Measurements from ENCODE around the gene CORO6. TPM values are rescaled to one million over a fixed set of nuclear protein-coding genes. Genes with fewer than 3 reads are reported as not detected.

Gene CORO6
- total RNA-seq, 1 donor from 2014 or later, result 28.7 TPM

DNA sequence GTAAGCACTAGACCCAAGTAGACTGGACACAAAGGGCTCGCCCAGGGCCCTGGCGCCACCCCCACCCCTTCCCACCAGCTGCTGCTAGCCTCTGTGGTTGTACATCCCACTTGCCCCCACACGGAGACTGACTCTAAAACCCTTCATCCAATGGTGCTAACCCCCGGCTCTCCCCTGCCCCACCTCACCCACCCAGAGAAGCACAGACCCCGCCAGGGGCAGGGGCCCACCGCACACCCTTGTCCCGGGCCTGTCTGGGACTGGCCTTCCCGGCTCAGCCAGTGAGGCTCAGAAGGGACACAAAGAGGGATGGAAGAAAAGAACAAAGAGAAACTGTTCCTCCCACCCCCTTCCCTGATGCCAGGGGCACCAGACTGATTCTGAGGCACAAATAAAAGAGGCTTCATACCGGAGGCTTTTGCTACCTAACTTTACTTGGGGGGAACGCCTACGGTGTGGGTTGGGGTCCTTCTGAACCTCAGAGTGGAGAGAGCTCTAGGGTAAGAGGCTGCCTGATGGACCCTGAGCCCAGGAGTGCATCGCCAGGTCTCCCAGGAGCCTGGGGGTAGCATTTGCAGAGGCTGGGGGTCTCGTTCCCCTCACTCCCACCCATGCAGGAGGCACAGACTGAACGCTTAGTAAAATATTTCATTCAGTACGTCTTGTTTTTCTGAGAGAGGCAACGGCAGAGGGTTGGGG is 8.2 kb downstream of the CORO6 start:
- H3K4me3 ChIP-seq (ENCODE audit: low read depth, low read length), result no peak overlapping the region
- no peak for DNase-seq (ENCODE audit: low read depth)
- TF ChIP-seq, protein P1, sequence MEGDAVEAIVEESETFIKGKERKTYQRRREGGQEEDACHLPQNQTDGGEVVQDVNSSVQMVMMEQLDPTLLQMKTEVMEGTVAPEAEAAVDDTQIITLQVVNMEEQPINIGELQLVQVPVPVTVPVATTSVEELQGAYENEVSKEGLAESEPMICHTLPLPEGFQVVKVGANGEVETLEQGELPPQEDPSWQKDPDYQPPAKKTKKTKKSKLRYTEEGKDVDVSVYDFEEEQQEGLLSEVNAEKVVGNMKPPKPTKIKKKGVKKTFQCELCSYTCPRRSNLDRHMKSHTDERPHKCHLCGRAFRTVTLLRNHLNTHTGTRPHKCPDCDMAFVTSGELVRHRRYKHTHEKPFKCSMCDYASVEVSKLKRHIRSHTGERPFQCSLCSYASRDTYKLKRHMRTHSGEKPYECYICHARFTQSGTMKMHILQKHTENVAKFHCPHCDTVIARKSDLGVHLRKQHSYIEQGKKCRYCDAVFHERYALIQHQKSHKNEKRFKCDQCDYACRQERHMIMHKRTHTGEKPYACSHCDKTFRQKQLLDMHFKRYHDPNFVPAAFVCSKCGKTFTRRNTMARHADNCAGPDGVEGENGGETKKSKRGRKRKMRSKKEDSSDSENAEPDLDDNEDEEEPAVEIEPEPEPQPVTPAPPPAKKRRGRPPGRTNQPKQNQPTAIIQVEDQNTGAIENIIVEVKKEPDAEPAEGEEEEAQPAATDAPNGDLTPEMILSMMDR (conservative IDR thresholded peaks at IDR 0.05; ENCODE audit: low read depth, low read length), result no peak

DNA sequence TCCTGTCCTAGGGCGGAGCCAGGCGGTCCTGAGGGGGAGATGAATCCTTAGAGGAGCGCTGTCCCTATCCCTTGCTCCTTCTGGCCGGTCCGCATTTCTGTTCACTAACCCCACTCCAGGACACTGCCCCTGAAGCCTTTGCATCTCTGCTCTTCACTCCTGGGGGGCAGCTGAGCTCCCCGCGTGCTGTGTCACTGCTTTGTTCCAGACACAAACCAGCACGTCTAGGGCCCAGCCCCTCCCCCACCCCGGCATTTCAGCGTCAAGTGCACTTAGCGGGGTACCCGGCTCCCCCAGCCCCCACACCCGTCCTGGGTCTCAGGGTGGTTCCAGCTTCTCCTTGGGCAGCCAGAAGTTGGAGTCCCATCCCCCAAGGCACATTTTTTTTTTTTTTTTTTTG is 8.9 kb downstream of the CORO6 start:
- peak overlapping the region; percentile 33 for H3K4me3 ChIP-seq (ENCODE audit: low read depth, low read length)
- DNase-seq (ENCODE audit: low read depth), result no peak
- TF ChIP-seq, protein P1 (conservative IDR thresholded peaks at IDR 0.05; ENCODE audit: low read depth, low read length), result no peak

DNA sequence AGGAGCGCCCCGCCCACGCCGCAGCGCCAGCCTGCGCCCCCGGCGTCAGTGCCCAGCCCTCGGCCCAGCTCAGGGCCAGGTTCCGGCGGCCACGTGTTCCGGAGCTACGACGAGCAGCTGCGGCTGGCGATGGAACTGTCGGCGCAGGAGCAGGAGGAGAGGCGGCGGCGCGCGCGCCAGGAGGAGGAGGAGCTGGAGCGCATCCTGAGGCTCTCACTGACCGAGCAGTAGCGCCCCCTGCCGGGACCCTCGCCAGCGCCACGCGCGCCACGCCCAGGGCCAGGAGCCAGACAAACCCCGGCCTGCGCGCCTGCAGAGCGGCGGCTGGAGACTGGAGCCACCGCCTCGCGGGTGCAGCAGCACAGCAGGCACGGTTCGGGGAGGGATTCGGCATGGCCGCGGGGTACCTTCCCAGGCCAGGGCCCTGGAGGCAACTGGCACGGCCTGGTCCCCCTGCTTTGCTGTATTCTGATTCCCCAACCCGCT is 9.3 kb downstream of the CORO6 start:
- H3K4me3 ChIP-seq (ENCODE audit: low read depth, low read length), result peak overlapping the region; percentile 33
- TF ChIP-seq, protein P1 (conservative IDR thresholded peaks at IDR 0.05; ENCODE audit: low read depth, low read length), result peak; percentile 74
- no peak for DNase-seq (ENCODE audit: low read depth)

DNA sequence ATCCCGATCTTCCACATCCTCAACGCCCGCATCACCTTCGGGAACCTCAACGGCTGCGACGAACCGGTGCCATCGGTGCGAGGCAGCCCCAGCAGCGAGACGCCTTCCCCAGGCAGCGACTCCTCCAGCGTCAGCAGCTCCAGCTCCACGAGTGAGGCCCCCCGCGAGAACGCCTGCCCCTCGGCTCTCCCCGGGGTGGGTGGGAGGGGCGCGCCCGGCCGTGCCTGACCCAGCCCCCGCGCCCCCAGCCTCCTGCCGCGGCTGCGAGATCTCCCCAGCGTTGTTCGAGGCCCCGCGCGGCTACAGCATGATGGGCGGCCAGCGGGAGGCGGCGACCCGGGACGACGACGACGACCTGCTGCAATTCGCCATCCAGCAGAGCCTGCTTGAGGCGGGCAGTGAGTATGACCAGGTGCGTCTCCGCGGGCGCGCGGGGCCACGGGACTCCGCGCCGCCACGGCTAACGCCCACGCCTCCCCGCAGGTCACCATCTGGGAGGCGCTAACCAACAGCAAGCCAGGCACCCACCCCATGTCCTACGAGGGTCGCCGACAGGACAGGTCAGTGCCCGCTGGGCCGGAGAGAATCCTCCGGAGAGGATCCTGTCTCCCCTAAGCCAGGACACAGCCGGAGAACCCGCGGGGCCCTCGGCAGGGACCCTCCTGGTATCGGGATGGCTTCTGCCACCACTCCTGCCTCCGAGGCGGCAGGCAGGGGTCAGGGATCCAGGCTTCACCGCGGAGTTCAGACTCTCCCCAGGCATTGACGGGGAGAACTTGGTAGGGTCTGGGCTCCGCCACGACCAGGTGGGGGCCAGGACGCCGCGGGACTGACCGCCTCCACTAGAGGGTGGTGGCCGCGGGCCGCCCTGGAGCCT is 10.1 kb downstream of the CORO6 start:
- no peak for DNase-seq (ENCODE audit: low read depth)
- peak overlapping the region; percentile 33 for H3K4me3 ChIP-seq (ENCODE audit: low read depth, low read length)
- TF ChIP-seq, protein P1 (conservative IDR thresholded peaks at IDR 0.05; ENCODE audit: low read depth, low read length), result no peak

DNA sequence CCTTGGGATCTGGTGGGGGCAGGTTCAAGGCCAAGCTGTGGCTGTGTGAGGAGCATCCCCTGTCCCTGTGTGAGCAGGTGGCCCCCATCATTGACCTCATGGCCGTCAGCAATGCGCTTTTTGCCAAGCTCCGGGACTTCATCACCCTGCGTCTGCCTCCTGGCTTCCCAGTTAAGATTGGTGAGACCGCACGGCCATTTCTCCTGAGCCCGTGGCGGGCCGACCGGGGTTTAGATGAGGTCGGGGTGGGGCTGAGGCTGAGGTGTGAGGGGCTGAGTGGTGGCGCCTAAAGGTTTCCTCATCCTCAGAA is 10.7 kb downstream of the CORO6 start:
- TF ChIP-seq, protein P1 (conservative IDR thresholded peaks at IDR 0.05; ENCODE audit: low read depth, low read length), result no peak
- H3K4me3 ChIP-seq (ENCODE audit: low read depth, low read length), result no peak overlapping the region
- DNase-seq (ENCODE audit: low read depth), result no peak

DNA sequence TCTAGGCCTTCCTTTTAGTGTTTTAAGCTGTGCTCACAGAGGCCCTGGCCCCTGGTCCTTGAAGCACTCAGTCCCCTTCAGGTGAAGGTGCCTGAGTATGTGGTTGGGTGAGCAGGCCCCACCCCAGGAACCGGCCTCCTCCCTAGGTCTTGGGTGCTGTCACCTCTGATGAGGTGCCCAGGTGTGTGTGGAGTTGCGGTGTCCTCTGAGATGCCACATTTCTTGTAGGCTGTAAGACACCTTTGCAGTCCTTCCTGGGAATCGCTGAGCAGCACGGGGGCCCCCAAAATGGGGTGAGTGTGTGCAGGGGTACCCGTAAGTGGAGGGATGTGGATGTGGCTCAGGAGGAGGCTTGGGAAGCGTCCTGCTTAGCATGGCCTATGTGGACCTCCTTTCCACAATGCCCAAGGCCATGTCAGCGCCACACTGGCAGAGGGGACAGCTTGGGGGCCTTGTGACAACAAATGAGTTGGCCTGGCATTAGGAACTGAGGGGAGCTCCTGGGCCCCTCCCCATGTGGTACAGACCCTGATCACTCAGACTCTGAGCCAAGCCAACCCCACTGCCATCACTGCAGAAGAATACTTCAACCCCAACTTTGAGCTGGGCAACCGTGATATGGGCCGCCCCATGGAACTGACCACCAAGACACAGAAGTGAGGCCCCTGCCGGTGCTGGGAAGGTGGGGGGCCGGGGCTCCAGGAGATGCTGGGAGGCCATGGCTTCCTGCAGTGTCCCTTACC is 11.2 kb downstream of the CORO6 start:
- H3K4me3 ChIP-seq (ENCODE audit: low read depth, low read length), result no peak overlapping the region
- DNase-seq (ENCODE audit: low read depth), result no peak

More for the DNA sequence above, 11.2 kb downstream of the CORO6 start:
- TF ChIP-seq, protein P1 (conservative IDR thresholded peaks at IDR 0.05; ENCODE audit: low read depth, low read length), result no peak

Data from epithelial cell of proximal tubule (primary cell).